Activated CD8-positive, alpha-beta memory T cell treated with anti-CD3 and anti-CD28 coated beads for 24 hours (primary cell): ENCODE data around the gene PPP1R9B.

ENCODE experiments used
- DNase-seq: peaks from one replicate; pipeline ENCODE4 v3.0.0-alpha.2; 2020

Gene PPP1R9B

GRCh38 chr17:50172936-50173334 is 22.5 kb upstream of the PPP1R9B start:
- DNase-seq, result no peak

- DNase-seq, result no peak
Observed at GRCh38 chr17:50172130-50172529, 21.7 kb upstream of the PPP1R9B start.

DNA sequence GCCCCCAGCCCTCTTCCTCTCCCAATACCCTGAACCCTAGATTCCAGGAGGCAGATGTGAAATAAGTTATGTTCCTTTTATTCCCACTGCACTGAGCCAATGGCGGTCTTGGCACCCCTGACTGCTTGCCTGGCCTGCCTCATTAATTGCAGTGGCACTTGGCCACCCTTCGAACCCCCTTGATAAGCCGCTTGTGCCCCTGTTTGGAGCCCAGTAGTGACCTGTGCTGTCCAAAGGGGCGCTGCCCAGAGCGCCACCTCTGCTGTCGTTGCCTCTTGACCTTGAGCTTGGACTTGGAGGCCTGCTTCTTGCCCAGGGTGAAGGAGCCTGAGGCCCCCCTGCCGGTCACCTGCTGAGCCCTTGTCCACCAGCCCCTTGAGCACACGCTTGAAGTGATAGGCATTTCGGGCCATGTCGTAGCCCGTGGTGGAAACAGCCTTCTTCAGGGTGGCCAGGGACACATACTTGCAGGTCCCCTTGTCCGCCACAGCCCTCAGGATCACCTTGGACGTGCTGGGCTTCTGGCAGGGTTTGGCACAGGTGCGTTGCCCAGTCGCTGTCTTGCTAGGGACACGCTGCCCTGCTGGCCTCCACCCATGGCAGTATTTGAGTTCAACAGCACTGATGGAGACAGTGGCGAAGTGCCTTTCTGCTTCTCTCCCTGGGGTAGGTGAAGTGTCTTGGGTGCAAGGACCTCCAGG is 21.0 kb upstream of the PPP1R9B start:
- no peak for DNase-seq

DNA sequence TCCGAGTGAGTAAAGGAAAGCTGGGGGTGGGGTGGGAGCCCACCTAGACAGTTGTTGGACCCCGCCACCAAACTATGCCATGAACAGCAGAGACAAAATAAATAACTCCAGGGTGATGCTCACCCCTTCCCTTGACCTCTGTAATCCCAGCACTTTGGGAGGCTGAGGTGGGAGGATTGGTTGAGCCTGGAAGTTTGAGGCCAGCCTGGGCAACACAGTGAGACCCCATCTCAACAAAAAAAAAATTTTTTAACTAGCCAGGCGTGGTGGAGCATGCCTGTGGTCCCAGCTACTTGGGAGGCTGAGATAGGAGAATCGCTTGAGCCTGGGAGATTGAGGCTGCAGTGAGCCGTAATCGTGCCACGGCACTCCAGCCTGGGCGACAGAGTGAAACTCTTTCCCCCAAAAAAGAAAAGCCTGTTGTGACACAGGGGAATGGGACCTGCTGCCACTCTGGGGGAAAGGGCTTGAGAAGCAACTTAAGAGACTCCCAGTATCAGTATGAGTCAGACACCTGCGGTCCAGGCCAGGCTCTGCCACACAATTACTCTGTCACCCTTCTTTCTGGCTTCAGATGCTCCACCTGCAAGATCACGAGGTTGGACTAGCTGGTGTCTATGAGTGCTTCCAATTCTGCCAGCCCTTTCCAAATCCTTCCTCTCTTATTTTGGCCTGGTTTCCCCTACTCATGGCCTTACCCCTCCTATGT is 20.3 kb upstream of the PPP1R9B start:
- DNase-seq, result no peak

DNA sequence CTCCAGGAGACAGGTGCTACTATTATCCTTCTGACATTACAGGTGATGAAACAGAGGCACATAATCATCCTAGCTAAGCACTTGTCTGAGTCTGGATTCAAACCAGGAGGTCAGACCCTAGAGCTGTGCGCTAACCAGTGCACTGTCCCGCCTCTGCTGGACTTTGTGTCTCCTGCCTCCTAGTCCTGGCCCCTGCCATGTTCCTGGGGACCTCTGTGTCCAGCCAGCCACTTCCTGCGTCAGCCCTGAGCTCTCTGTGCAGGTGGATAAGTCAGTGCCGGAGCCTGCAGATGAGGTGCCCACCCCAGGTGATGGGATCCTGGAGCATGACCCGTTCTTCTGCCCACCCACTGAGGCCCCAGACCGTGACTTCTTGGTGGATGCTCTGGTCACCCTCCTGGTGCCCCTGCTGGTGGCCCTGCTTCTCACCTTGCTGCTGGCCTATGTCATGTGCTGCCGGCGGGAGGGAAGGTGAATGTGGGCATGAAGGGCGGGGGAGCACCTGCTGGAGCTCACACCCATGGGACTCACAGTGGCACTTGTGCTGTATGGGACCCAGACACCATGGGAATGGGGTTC is 19.5 kb upstream of the PPP1R9B start:
- no peak for DNase-seq

DNA sequence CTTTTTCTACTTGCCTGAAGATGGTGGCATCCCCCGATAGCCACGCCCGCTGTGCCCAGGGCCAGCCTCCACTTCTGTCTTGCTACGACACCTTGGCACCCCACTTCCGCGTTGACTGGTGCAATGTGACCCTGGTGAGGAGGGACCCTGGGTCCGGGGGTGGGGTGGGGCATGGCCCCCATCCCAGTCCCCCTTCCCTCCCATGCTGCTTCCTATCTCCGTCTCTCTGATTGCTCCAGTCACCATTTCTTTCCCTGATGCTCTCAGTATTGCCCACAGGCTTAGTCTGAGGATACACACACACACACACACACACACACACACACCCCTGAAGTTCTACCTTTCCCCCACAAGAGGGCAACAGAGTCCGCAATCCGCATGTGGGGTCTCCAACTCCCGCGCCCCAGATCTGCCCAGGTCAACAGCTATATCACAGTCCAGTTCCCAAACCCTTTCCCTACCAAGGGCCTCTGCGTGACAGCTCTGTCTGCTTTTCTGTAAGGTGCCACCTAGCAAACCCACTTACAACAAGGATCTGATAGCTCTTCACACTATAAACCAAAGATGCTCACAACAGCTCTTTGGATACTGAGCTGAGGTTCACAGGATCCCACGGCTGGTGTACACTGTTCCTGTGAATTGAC is 18.8 kb upstream of the PPP1R9B start:
- DNase-seq, result peak; percentile 87

DNA sequence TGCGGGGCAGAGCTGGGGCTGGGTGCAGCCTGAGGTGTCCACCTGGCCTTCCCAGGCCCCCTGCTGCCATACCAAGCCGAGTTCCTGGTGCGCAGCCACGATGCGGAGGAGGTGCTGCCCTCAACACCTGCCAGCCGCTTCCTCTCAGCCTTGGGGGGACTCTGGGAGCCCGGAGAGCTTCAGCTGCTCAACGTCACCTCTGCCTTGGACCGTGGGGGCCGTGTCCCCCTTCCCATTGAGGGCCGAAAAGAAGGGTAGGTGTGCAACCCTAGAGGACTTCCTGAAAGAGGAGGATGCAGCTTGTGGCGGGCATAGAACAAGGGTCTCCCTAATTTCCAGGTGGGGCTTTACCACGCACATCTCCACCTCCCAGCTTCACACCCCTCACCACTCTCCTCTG is 17.8 kb upstream of the PPP1R9B start:
- DNase-seq, result no peak

DNA sequence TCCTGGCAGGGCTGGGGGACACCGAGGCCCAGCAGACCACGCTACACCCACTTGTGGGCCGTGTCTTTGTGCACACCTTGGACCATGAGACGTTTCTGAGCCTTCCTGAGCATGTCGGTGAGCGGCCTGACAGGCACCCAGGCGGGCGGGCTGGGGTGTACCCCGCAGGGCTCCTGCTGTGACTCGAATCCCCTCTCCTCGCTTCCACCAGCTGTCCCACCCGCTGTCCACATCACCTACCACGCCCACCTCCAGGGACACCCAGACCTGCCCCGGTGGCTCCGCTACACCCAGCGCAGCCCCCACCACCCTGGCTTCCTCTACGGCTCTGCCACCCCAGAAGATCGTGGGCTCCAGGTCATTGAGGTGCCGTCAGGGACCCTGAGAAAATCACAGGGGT is 16.9 kb upstream of the PPP1R9B start:
- no peak for DNase-seq

DNA sequence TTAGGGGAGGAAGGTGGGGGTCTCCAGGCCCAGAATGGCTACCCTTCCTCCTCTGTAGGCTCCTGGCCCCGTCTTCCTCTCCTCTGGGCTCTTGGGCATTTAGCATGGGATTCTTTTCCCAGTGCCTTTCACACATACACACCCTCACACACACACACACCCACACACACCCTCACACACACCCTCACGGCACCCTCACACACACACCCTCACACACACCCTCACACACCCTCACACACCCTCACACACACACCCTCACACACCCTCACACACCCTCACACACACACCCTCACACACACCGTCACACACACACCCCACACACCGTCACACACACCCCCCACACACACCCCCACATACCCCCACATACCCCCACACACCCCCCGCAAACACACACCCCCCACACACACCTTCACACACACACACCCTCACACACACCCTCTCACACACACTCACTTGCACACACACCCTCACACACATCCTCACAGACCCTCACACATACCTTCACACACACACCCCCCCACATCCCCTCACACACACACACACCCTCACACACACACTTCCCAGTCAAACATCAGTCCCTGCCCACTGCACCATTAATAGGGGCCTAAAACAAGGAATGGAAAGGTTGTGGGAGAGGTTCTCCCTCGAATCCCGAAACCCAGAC is 16.2 kb upstream of the PPP1R9B start:
- DNase-seq, result no peak

DNA sequence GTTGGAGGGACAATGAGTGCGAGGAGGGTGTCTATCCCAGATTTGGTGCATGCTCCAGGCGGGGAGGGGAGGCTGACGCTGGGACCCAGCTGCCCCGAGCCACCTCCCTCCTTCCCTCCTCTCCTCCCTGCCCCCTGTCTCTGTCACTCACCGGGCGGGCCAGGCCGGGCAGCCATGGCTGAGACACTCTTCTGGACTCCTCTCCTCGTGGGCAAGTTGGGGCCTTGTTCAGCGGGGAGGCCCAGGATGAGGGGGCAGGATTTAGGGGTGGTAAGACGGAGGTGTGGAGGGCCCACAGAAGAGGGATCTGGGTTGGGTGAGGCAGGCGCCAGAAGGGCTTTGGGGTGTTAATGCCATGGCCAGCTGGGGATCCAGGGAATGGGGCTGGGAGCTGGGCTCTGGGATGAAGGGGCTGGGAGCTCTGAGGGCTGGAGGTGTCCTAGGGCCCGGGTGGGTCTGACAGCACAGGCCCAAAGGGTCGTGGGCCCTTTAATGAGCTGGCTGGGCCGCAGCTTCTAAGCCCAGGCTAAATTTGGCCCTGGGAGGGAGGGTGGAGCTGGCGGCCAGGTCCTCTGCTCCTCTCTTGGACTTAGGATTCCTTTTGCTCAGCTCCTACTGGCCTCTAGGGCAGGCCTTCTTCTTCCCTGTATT is 15.5 kb upstream of the PPP1R9B start, which contains the start of gene SGCA:
Gene SGCA, plus strand, starts transcription at position 139 of the 651 bp plus-strand sequence. Its CDS starts 36 bp downstream, at position 175.
- DNase-seq, result no peak

GRCh38 chr17:50165466-50165865 is 15.0 kb upstream of the PPP1R9B start:
- no peak for DNase-seq

- no peak for DNase-seq
Observed at GRCh38 chr17:50165066-50165465, 14.6 kb upstream of the PPP1R9B start.

DNA sequence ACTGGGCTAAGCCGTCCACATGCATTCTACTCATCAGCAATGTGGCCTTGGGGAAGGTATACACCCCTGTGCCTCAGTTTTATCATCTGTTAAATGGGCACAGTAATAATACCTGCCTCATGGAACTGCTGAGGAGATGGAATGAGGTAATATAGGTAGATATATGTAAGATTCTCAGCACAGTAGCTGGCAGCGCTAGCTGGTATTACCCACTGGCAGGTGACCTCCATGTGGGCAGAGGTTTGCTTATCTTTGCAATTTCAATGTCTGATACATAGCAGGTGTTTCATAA is 14.2 kb upstream of the PPP1R9B start:
- DNase-seq, result no peak

GRCh38 chr17:50163843-50164696 is 13.6 kb upstream of the PPP1R9B start:
- DNase-seq, result no peak

GRCh38 chr17:50162466-50163254 is 12.2 kb upstream of the PPP1R9B start:
- no peak for DNase-seq

DNA sequence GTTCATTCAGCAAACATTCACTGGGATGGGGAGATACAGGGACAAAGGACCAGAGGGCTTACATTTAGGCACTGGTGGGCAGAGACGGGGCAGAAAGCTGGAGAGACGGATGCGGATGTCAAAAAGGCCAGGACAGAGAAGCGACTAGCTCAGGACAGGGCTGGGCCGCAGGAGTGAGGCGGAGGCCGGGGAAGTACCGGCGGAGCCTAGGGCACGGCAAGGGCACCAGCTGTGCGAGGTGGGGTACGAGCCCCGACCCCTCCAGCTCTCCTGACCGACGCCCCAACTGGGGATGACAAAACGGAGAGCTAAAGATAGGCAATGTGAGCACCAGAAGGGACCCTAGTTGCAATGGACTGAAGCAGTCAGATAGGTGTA is 11.4 kb upstream of the PPP1R9B start:
- no peak for DNase-seq

- DNase-seq, result peak; percentile 99
Observed at GRCh38 chr17:50161023-50161910, 10.8 kb upstream of the PPP1R9B start.

DNA sequence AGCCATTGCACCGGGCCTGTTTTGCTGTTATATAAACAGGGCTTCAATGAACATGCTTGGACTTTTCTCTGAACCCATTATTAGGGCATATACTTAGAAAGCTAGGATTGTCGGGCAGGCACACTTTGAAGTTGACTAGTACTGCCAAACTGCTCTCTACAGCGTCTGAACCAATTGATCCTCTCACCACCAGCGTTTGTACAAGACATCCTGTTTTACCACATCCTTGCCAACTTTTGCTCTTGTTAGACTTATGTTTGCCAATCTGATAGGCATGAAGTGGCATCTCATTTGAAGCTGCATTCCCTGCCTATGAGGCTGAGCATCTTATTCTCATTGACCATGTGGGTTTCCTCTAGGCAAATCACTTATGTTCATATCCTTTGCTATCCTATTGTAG is 7.4 kb upstream of the PPP1R9B start:
- no peak for DNase-seq

DNA sequence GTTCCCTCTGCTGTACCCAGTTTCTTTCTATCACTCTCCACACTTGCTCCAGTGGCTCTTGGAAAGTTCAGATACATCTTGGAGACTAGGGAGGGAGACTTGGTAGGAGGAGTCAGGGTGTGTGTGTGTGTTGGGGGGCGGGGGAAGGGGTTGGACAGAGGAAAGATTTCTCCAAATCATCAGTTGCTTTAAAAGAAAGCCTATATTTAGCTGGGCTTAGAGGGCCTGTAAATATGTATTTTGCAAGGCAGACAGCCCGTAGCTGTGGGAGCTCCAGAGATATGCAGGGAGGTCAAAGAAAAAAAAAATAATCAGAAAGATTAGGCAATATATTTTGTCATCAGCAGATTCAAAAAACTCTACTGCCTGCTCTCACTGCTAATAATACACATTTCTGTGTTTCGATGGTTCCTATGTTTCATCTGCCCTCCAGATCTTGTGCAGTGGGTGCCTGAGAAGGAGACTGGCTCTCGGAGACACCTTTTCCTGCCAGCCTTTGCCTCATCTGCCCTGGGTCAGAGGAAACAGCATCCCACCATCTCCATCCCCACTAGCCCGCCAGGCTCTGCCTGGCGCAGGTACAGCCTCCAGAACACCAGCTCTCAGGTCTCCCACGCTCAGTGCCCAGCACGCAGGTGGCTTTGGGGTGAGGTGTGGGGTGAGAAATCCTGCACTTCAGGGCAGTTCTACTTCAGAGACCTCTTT is 4.8 kb upstream of the PPP1R9B start:
- DNase-seq, result no peak
